IMR-90 (cell line): ENCODE data around the gene ANK3. TPM values are rescaled to one million over a fixed set of nuclear protein-coding genes. Genes with fewer than 3 reads are reported as not detected.

ENCODE experiments used
- ATAC-seq: fragments of 200-7000 bp; cut with Tn5 transposase; 2 replicates; pipeline ENCODE4 v1.9.1; 2020; ENCODE audit warnings: low read depth, mild to moderate bottlenecking, moderate library complexity
- BruUV-seq: library from RNA; stranded (reverse); fragments of 400-500 nt; replicated peaks from 2 replicates; lab custom pipeline; 2021; lab: Mats Ljungman, UMichigan
- CTCF ChIA-PET: fragments of 300-600 bp; formaldehyde crosslinking; extraction: SDS; loops from one replicate; lab custom pipeline; 2021; ENCODE audit warnings: antibody characterized with exemption; lab: Yijun Ruan, JAX
- POLR2A ChIA-PET: fragments of 300-600 bp; sonication (Branson Sonifier 250); formaldehyde crosslinking; loops from one replicate; lab custom pipeline; 2022; ENCODE audit warnings: antibody characterized with exemption; ENCODE audit not compliant: unreplicated experiment; lab: Charles Lee
- DNase-seq: peaks from one replicate; pipeline ENCODE4 v3.0.0; 2013
- H2AFZ ChIP-seq: replicated peaks from 2 replicates; pipeline ENCODE3; 2013; ENCODE audit warnings: low read length, mild to moderate bottlenecking; ENCODE audit not compliant: poor library complexity
- H2AK5ac ChIP-seq: 2 replicates; pipeline ENCODE4 v1.6.1; 2013; ENCODE audit warnings: low read depth, low read length, inconsistent platforms
- H2AK9ac ChIP-seq: replicated peaks from 2 replicates; pipeline ENCODE3; 2013; ENCODE audit warnings: mild to moderate bottlenecking, low read depth, low read length, moderate library complexity; ENCODE audit not compliant: poor library complexity
- H2BK120ac ChIP-seq: 2 replicates; pipeline ENCODE4 v1.6.1; 2013; ENCODE audit warnings: low read depth, low read length, inconsistent platforms
- H2BK15ac ChIP-seq: 3 replicates; pipeline ENCODE4 v1.6.1; 2013; ENCODE audit warnings: low read depth, low read length, inconsistent platforms
- H2BK20ac ChIP-seq: 2 replicates; pipeline ENCODE4 v1.6.1; 2013; ENCODE audit warnings: low read depth, mild to moderate bottlenecking, inconsistent platforms, low read length, moderate library complexity
- H2BK5ac ChIP-seq: 2 replicates; pipeline ENCODE4 v1.6.1; 2013; ENCODE audit warnings: mild to moderate bottlenecking, low read depth, low read length, inconsistent platforms; ENCODE audit not compliant: poor library complexity, severe bottlenecking
- H3K14ac ChIP-seq: replicated peaks from 2 replicates; pipeline ENCODE4 v1.6.1; 2013; ENCODE audit warnings: low read depth, low read length, inconsistent platforms
- H3K18ac ChIP-seq: 2 replicates; pipeline ENCODE4 v1.6.1; 2013; ENCODE audit warnings: low read depth, low read length, control low read depth
- H3K23ac ChIP-seq: 2 replicates; pipeline ENCODE4 v1.6.1; 2013; ENCODE audit warnings: low read depth, low read length, inconsistent platforms
- H3K27ac ChIP-seq: 2 replicates; pipeline ENCODE4 v1.5.1; 2013; ENCODE audit warnings: mild to moderate bottlenecking, control low read depth, low read length; ENCODE audit not compliant: insufficient read depth
- H3K27me3 ChIP-seq: 2 replicates; pipeline ENCODE4 v1.6.1; 2013; ENCODE audit warnings: low read length; ENCODE audit not compliant: control insufficient read depth, insufficient read depth
- H3K36me3 ChIP-seq: 2 replicates; pipeline ENCODE4 v1.6.1; 2013; ENCODE audit warnings: low read length, mixed read lengths; ENCODE audit not compliant: control insufficient read depth, insufficient read depth
- H3K4ac ChIP-seq: 2 replicates; pipeline ENCODE4 v1.6.1; 2013; ENCODE audit warnings: low read depth, low read length, inconsistent platforms
- H3K4me1 ChIP-seq: 2 replicates; pipeline ENCODE4 v1.6.1; 2013; ENCODE audit warnings: low read length, mixed read lengths; ENCODE audit not compliant: control insufficient read depth, insufficient read depth
- H3K4me2 ChIP-seq: 2 replicates; pipeline ENCODE4 v1.6.1; 2013; ENCODE audit warnings: low read depth, mild to moderate bottlenecking, control low read depth, low read length, moderate library complexity
- H3K4me3 ChIP-seq: 2 replicates; pipeline ENCODE4 v1.5.1; 2013; ENCODE audit warnings: low read depth, mild to moderate bottlenecking, control low read depth, low read length, moderate library complexity; ENCODE audit not compliant: insufficient read depth
- H3K56ac ChIP-seq: 2 replicates; pipeline ENCODE4 v1.6.1; 2013; ENCODE audit warnings: low read length, inconsistent platforms; ENCODE audit not compliant: insufficient read depth; ENCODE audit errors: extremely low read depth
- H3K79me1 ChIP-seq, 2 experiments: 2 replicates each; pipeline ENCODE4 v1.6.1; 2013; ENCODE audit warnings: low read length in 2 of 2, inconsistent platforms in 1 of 2, low read depth in 1 of 2
- H3K9ac ChIP-seq: 2 replicates; pipeline ENCODE4 v1.6.1; 2013; ENCODE audit warnings: low read depth, low read length, control low read depth
- H3K9me1 ChIP-seq: 2 replicates; pipeline ENCODE4 v1.6.1; 2013; ENCODE audit warnings: low read length, inconsistent platforms; ENCODE audit not compliant: insufficient read depth
- H3K9me3 ChIP-seq: 2 replicates; pipeline ENCODE4 v1.6.1; 2013; ENCODE audit warnings: low read length; ENCODE audit not compliant: control insufficient read depth, insufficient read depth
- H4K20me1 ChIP-seq: 2 replicates; pipeline ENCODE4 v1.6.1; 2013; ENCODE audit warnings: low read length, inconsistent platforms; ENCODE audit not compliant: insufficient read depth
- H4K5ac ChIP-seq: 2 replicates; pipeline ENCODE4 v1.6.1; 2013; ENCODE audit warnings: mild to moderate bottlenecking, low read depth, low read length, control low read depth
- H4K8ac ChIP-seq, 2 experiments: 2 replicates each; pipeline ENCODE4 v1.6.1; 2013; ENCODE audit warnings: low read depth in 2 of 2, low read length in 2 of 2, control low read depth in 1 of 2, inconsistent platforms in 1 of 2
- H4K91ac ChIP-seq: 2 replicates; pipeline ENCODE4 v1.6.1; 2013; ENCODE audit warnings: low read depth, low read length, inconsistent platforms; ENCODE audit not compliant: insufficient read depth
- FOS ChIP-seq: fragments of 150-350 bp; IDR thresholded peaks from 2 replicates; pipeline ENCODE4 v1.6.1; 2016; ENCODE audit warnings: low read depth, low read length
- RCOR1 ChIP-seq: IDR thresholded peaks from 2 replicates; pipeline ENCODE4 v1.6.1; 2012; ENCODE audit warnings: mild to moderate bottlenecking, low read length, improper control_type of control experiment; ENCODE audit not compliant: insufficient replicate concordance
- dilution Hi-C: fragments of 300-500 bp; cut with HindIII; formaldehyde crosslinking; loops from one replicate; pipeline ENCODE4 v1.14.3; 2018; ENCODE audit warnings: low sequenced_read_pairs; ENCODE audit not compliant: unreplicated experiment
- in situ Hi-C: fragments of 300-500 bp; cut with MboI; formaldehyde crosslinking; loops from 3 replicates; pipeline ENCODE4 v1.14.3; 2019; ENCODE audit warnings: low sequenced_read_pairs, inconsistent platforms, mixed read lengths
- intact Hi-C: fragments of 100-400 bp; cut with micrococcal nuclease; formaldehyde crosslinking; loops from 2 replicates; pipeline ENCODE4 v1.10.0; 2022
- polyA plus RNA-seq, 3 experiments: library from polyadenylated mRNA; depleted of rRNA; stranded (reverse); fragments of >200 nt; gene quantifications; 2 replicates each; pipeline ENCODE4 v1.2.3, GENCODE V29; 2012; ENCODE audit warnings: low replicate concordance in 1 of 3
- total RNA-seq: library from RNA; depleted of rRNA; stranded (reverse); fragments of >200 nt; gene quantifications from 2 replicates; pipeline ENCODE4 v1.2.3, GENCODE V29; 2012

Gene ANK3
- total and polyA plus RNA-seq, 2 of the 4 experiments (the other 2 are of a cell fraction): 0.63 to 1.8 TPM

GRCh38 chr10:60194421-60194820, 195.3 kb downstream of the ANK3 start:
- Histone ChIP-seq H3K27me3 (peaks cover 8% of the 10 kb centered on the region), H2BK120ac (no peak overlapping the region), H4K20me1 (no peaks in the 10 kb centered on the region), H3K9me3 (no peaks in the 10 kb centered on the region), H3K27ac (no peak overlapping the region), H4K8ac (no peak overlapping the region), H2BK20ac (no peak overlapping the region), H4K5ac (no peak overlapping the region), H3K4me2 (no peak overlapping the region), H3K79me1 (no peaks in the 10 kb centered on the region), H3K4me1 (no peaks in the 10 kb centered on the region), H3K36me3 (no peaks in the 10 kb centered on the region), H3K9me1 (no peaks in the 10 kb centered on the region), H3K56ac (no peak overlapping the region), H2AK9ac (no peak overlapping the region), H3K18ac (no peak overlapping the region), H3K4me3 (no peak overlapping the region), H4K91ac (no peak overlapping the region), H2BK15ac (no peak overlapping the region), H2AFZ (no peak overlapping the region), H3K14ac (no peak overlapping the region), H2AK5ac (no peak overlapping the region), H3K9ac (no peak overlapping the region), H3K4ac (no peak overlapping the region), H2BK5ac (no peak overlapping the region), H3K23ac (no peak overlapping the region)
- CTCF ChIA-PET: interaction anchor here (0.8 to 1.3 kb wide), 2 partner anchors 80 to 239 kb away, joined by 3 read pairs; no protein-coding TSS in a partner anchor
- DNase-seq: no peak
- no peak for ATAC-seq
- intact Hi-C loops (no loop called here), dilution Hi-C loops (no loop called here), in situ Hi-C loops (no loop called here)
- POLR2A ChIA-PET: no interaction called here
- TF ChIP-seq RCOR1: no peak
- no peak for TF ChIP-seq FOS
- no TSS peak for BruUV-seq
